Ovary (tissue), 9 donors: ENCODE data around the gene SYCE1L. TPM values are rescaled to one million over a fixed set of nuclear protein-coding genes. Genes with fewer than 3 reads are reported as not detected.
A peak's percentile ranks its signal among the peaks of the same experiment; 100 is the strongest.
"Not testable (repeated sequence)": the region's sequence is repeated elsewhere in the genome, so short reads cannot be mapped to it uniquely, and the experiment has no call there.

ENCODE experiments used
- DNase-seq, 5 donors: peaks; one replicate each; pipeline ENCODE4 v3.0.0-alpha.2; 2019 to 2020
- H3K27ac ChIP-seq, 2 donors: fragments of 200-600 bp; one replicate each; pipeline versions ENCODE4 v1.5.1 to v1.8.0; 2019 to 2022
- H3K27me3 ChIP-seq: fragments of 200-600 bp; one replicate; pipeline ENCODE4 v1.8.0; 2022
- H3K36me3 ChIP-seq: fragments of 200-600 bp; sonication (generic); one replicate; pipeline ENCODE4 v1.5.1; 2019
- H3K4me1 ChIP-seq: one replicate; pipeline ENCODE4 v1.8.1; 2013; ENCODE audit warnings: mild to moderate bottlenecking, moderate library complexity; ENCODE audit not compliant: insufficient read depth
- H3K4me3 ChIP-seq: fragments of 200-600 bp; sonication (generic); one replicate; pipeline ENCODE4 v1.5.1; 2017
- H3K9me3 ChIP-seq, 2 donors: fragments of 200-600 bp in 1 of 2; sonication (generic) in 1 of 2; one replicate each; pipeline versions ENCODE4 v1.5.1 to v1.8.1; 2013 to 2019; ENCODE audit warnings: mild to moderate bottlenecking in 1 of 2, moderate library complexity in 1 of 2
- CTCF ChIP-seq, 3 donors: fragments of 450-650 bp in 2 of 3; fragments of 200-600 bp in 1 of 3; IDR thresholded peaks; one replicate each; pipeline versions ENCODE4 v1.5.1 to v1.8.0; 2016 to 2022; ENCODE audit warnings: antibody characterized with exemption in 3 of 3, mild to moderate bottlenecking in 1 of 3
- EP300 ChIP-seq: sonication (generic); formaldehyde crosslinking; IDR thresholded peaks from one replicate; pipeline ENCODE4 v1.6.1; 2017; ENCODE audit warnings: antibody characterized with exemption
- POLR2A ChIP-seq: fragments of 450-650 bp; IDR thresholded peaks from one replicate; pipeline ENCODE4 v1.6.1; 2017; ENCODE audit warnings: antibody characterized with exemption, mild to moderate bottlenecking, moderate library complexity
- WGBS, 3 donors: extraction: QIAGEN DNeasy Blood & Tissue Kit in 1 of 3; methylation state at CpG; one replicate each; pipeline versions ENCODE4 v1.1.5 to v1.1.7; 2013 to 2017; 5-methylcytosine and 5-hydroxymethylcytosine counted together
- intact Hi-C, 4 donors: fragments of 100-400 bp; cut with DNase I; formaldehyde crosslinking; loops; one replicate each; pipeline versions ENCODE4 v1.11.0 to v1.15.1; 2022 to 2023
- polyA plus RNA-seq, 2 donors: library from polyadenylated mRNA; stranded (reverse); fragments of 200-250 nt in 1 of 2; fragments of 350-450 nt in 1 of 2; fragmentation: Illumina TruSeq in 1 of 2; extraction: RNeasy Lipid Tissue Mini Kit (QIAGEN cat#74804) in 1 of 2; gene quantifications; one replicate each; pipeline ENCODE4 v1.2.3, GENCODE V29; 2013 to 2014
- total RNA-seq, 7 donors: library from RNA; depleted of rRNA in 2 of 7; stranded (reverse); fragments of >200 nt in 2 of 7; fragmentation: NEBNext Ultra II Directional in 3 of 7; extraction: Animal tissue kit (Norgen Biotek cat#: 25700) in 3 of 7; gene quantifications; one replicate each; pipeline versions ENCODE4 v1.1.0 to v1.2.4, GENCODE V29; 2016 to 2023
- donor health status: DM: no; HTN: no; CAD: no; lungs with moderate emphysema.
- donor health status: DM: no; HTN: no; CAD: no.
- donor health status: Bipolar disorder and iron deficiency.
- donor health status: DM: yes; HTN: yes; CAD: no.
- donor health status: DM: no; HTN: no; CAD: no.
- donor health status: DM: yes; HTN: yes; CAD: no.

SYCE1L gene
- total and polyA plus RNA-seq, 9 donors = 4.4 to 56.0 (median 9.8) TPM; not detected in 1

DNA sequence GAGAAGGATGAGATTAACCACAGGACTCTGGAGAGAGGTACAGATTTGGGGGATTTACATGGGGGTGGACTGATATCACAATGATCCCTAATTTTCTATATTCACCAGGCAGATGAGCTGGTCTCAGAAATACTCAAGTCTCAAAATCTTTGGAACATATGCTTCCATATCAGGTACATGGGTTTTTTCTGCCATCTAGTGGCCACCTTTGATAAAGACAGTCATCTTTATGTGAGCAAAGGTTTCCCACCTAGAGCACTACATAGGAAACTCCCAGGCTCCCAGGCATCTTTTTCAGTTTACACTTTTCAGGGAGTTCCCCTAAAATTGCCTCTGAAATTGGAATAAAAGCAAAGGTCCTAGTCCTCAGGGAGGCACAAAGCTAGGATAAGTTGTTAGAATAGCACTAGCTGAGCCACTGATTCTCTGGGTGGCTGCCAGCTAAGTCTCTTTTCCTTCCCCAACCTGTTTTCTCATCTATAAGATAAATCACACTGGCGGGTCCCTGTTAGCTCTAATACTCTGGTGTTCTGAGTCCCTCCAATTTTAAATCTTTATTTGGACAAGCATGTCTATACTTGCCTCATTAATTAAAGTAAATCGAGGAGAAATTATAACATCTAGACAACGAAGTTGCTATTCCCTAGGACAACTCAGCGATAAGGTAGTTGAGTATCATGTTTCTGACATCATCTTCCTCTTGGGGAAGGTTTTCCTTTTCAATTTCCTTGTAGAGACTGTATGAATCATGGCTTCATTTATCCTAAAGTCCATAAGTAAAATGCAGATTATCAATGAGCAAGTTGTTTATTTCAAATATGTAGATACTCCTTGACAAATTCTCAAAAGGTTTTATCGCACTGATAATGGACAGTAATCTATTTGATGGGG lies 27.2 kb upstream of the SYCE1L start:
- 57 to 66% (median 59%) methylated on average over 5 of the region's 5 CpGs for WGBS, 3 donors
- Histone ChIP-seq H3K36me3 (no peaks in the 10 kb centered on the region), H3K27ac (no peak overlapping the region), H3K9me3 (no peaks in the 10 kb centered on the region), H3K4me3 (no peak overlapping the region), H3K4me1 (no peaks in the 10 kb centered on the region), H3K27me3 (no peaks in the 10 kb centered on the region)
- TF ChIP-seq EP300 = no peak
- TF ChIP-seq CTCF (IDR thresholded peaks at IDR 0.05) = peak in 2 of 3 donors; percentile 30 to 34
- no peak for TF ChIP-seq POLR2A
- no peak for DNase-seq
- intact Hi-C loops = no loop called here

DNA sequence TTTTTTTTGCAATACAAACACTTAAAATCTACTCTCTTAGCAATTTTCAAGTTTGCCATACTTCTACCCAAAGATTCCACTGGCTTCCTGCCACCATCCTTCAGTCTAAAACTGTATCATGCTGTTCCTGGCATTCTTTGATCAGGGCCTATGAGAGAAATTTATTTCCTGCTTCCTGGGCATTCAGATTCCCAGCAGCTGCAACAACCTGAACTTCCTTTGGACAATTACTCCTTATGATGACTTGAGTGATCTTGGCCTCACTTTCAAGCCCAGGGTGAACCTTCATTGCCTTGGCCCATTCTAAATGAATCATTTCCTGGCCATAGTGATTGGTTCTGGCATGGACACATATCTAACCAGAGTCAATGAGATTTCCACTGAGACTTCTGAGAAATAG lies 26.3 kb upstream of the SYCE1L start:
- DNase-seq = no peak
- H3K27me3 ChIP-seq = no peaks in the 10 kb centered on the region

GRCh38 chr16:77183137-77183536 lies 16.1 kb upstream of the SYCE1L start:
- no peaks in the 10 kb centered on the region for H3K36me3 ChIP-seq
- no peak overlapping the region for H3K4me3 ChIP-seq
- H3K27ac ChIP-seq = no peak overlapping the region
- TF ChIP-seq CTCF (IDR thresholded peaks at IDR 0.05) (no peak), POLR2A (no peak)
- no peaks in the 10 kb centered on the region for H3K9me3 ChIP-seq
- no peaks in the 10 kb centered on the region for H3K27me3 ChIP-seq
- intact Hi-C loops = no loop called here
- DNase-seq = no peak
- H3K4me1 ChIP-seq = no peaks in the 10 kb centered on the region
- 45 to 72% (median 46%) methylated on average over 1 of the region's 1 CpG for WGBS, 3 donors

More for the DNA sequence above, 26.3 kb upstream of the SYCE1L start:
- H3K9me3 ChIP-seq = no peaks in the 10 kb centered on the region
- intact Hi-C loops = no loop called here
- H3K27ac ChIP-seq = no peak overlapping the region
- no peak for TF ChIP-seq CTCF (IDR thresholded peaks at IDR 0.05)
- no peak for TF ChIP-seq POLR2A
- no peak for TF ChIP-seq EP300
- H3K4me1 ChIP-seq = no peaks in the 10 kb centered on the region
- no peaks in the 10 kb centered on the region for H3K36me3 ChIP-seq
- H3K4me3 ChIP-seq = no peak overlapping the region

DNA sequence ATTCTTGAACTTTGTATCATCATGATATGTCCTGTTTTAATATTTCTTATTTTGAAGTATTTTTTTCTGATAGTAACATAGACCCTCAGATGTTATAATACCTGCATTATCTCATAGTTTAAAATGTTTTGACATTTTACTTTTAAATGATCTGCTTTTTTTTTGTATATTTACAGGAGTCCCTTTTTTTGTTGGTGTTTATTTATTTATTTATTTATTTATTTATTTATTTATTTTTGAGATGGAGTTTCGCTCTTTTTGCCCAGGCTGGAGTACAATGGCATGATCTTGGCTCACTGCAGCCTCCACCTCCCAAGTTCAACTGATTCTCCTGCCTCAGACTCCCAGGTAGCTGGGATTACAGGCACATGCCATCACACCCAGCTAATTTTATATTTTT lies 12.9 kb upstream of the SYCE1L start:
- H3K4me3 ChIP-seq, H3K36me3 ChIP-seq, intact Hi-C loops, DNase-seq, H3K27ac ChIP-seq, H3K9me3 ChIP-seq, H3K27me3 ChIP-seq, H3K4me1 ChIP-seq: not testable (repeated sequence)
- WGBS, 3 donors = 84 to 94% (median 93%) methylated on average over 1 of the region's 1 CpG

DNA sequence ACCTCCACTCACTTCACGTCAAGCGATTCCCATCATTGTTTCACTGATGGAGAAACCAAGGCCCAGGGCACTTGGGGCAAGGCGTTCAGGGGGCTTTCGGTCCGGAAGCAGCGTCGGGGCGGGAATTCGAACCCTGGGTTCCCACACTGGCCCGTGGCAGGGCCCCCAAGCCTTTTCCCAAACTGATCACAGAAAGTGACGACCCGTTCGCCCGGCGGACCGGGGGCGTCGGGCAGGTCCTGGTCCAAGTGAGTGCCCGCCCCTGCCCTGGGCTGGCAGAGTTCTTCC lies 9.1 kb upstream of the SYCE1L start:
- 0 to 1% (median 0%) methylated on average over 18 to 19 of the region's 19 CpGs for WGBS, 3 donors
- intact Hi-C loops = no loop called here
- H3K4me1 ChIP-seq = peaks cover 8% of the 10 kb centered on the region
- no peaks in the 10 kb centered on the region for H3K27me3 ChIP-seq
- peak overlapping the region; percentile 57 to 98 for H3K27ac ChIP-seq
- TF ChIP-seq EP300 (no peak), POLR2A (no peak), CTCF (IDR thresholded peaks at IDR 0.05) (no peak)
- H3K4me3 ChIP-seq = peak overlapping the region; percentile 78
- no peak for DNase-seq
- no peaks in the 10 kb centered on the region for H3K36me3 ChIP-seq
- H3K9me3 ChIP-seq = no peaks in the 10 kb centered on the region
